GM23338 (cell line): ENCODE measurements around the gene GCK. TPM values are rescaled to one million over a fixed set of nuclear protein-coding genes. Genes with fewer than 3 reads are reported as not detected.

Experiments used
- ATAC-seq: fragments of 200-7000 bp; cut with Tn5 transposase; 3 replicates; pipeline ENCODE4 v1.9.1; 2020
- DNase-seq: peaks from one replicate; pipeline ENCODE4 v3.0.0-alpha.2; 2015; ENCODE audit warnings: low spot score
- H2AFZ ChIP-seq: fragments of 200-600 bp; sonication (generic); 2 replicates; pipeline ENCODE4 v1.8.0; 2016; ENCODE audit warnings: antibody characterized with exemption, mild to moderate bottlenecking, moderate library complexity
- H3F3A ChIP-seq: fragments of 200-600 bp; sonication (generic); replicated peaks from 2 replicates; pipeline ENCODE4 v1.8.0; 2017; ENCODE audit warnings: antibody characterized with exemption, mixed run types, low read depth
- H3K27ac ChIP-seq: fragments of 200-600 bp; sonication (generic); 2 replicates; pipeline ENCODE4 v1.6.1; 2016; ENCODE audit warnings: low read depth
- H3K27me3 ChIP-seq: fragments of 200-600 bp; sonication (generic); 2 replicates; pipeline ENCODE4 v1.8.0; 2016; ENCODE audit warnings: mild to moderate bottlenecking, mixed run types, moderate library complexity; ENCODE audit not compliant: insufficient read depth
- H3K36me3 ChIP-seq: fragments of 200-600 bp; sonication (generic); 2 replicates; pipeline ENCODE4 v1.8.0; 2016; ENCODE audit warnings: mild to moderate bottlenecking; ENCODE audit not compliant: insufficient read depth
- H3K4me1 ChIP-seq: fragments of 200-600 bp; sonication (generic); 2 replicates; pipeline ENCODE4 v1.8.0; 2016; ENCODE audit warnings: mild to moderate bottlenecking, moderate library complexity; ENCODE audit not compliant: insufficient read depth
- H3K4me2 ChIP-seq: fragments of 200-600 bp; sonication (generic); 2 replicates; pipeline ENCODE4 v1.7.1; 2017; ENCODE audit warnings: mixed run types
- H3K4me3 ChIP-seq: fragments of 200-600 bp; sonication (generic); 2 replicates; pipeline ENCODE4 v1.6.1; 2016; ENCODE audit warnings: mixed run types
- H3K79me2 ChIP-seq: fragments of 200-600 bp; sonication (generic); replicated peaks from 2 replicates; pipeline ENCODE4 v1.8.0; 2017; ENCODE audit warnings: mild to moderate bottlenecking; ENCODE audit not compliant: insufficient read depth
- H3K9me2 ChIP-seq: fragments of 200-600 bp; sonication (generic); 2 replicates; pipeline ENCODE4 v1.8.0; 2017; ENCODE audit not compliant: insufficient read depth
- H4K20me1 ChIP-seq: fragments of 200-600 bp; sonication (generic); replicated peaks from 2 replicates; pipeline ENCODE4 v1.8.0; 2017; ENCODE audit warnings: mild to moderate bottlenecking; ENCODE audit not compliant: insufficient read depth
- H3K27ac Mint-ChIP-seq: 2 replicates; pipeline ENCODE4 v1.8.0; 2020; ENCODE audit warnings: inconsistent platforms, mild to moderate bottlenecking, moderate library complexity, mixed read lengths
- H3K27me3 Mint-ChIP-seq: 3 replicates; pipeline ENCODE4 v1.8.0; 2022; ENCODE audit warnings: low read depth, mild to moderate bottlenecking, moderate library complexity, mixed read lengths, inconsistent platforms; ENCODE audit not compliant: insufficient read depth, poor library complexity
- H3K36me3 Mint-ChIP-seq: 3 replicates; pipeline ENCODE4 v1.8.0; 2021; ENCODE audit warnings: low read depth, mild to moderate bottlenecking, inconsistent platforms, moderate library complexity, mixed read lengths
- H3K4me1 Mint-ChIP-seq: 3 replicates; pipeline ENCODE4 v1.8.0; 2020; ENCODE audit warnings: mild to moderate bottlenecking, inconsistent platforms, mixed read lengths
- H3K4me3 Mint-ChIP-seq: 3 replicates; pipeline ENCODE4 v1.8.0; 2021; ENCODE audit warnings: moderate library complexity, mild to moderate bottlenecking, inconsistent platforms, mixed read lengths
- H3K9me3 Mint-ChIP-seq: 3 replicates; pipeline ENCODE4 v1.8.0; 2020; ENCODE audit warnings: moderate library complexity, mild to moderate bottlenecking, inconsistent platforms, mixed read lengths
- CREB1 ChIP-seq: fragments of 250-450 bp; sonication (Bioruptor Pico); IDR thresholded peaks from 2 replicates; pipeline ENCODE4 v1.5.0; 2020; ENCODE audit warnings: low read depth, mild to moderate bottlenecking, moderate library complexity
- EZH2 ChIP-seq: fragments of 200-600 bp; sonication (generic); IDR thresholded peaks from one replicate; pipeline ENCODE4 v1.8.0; 2017; ENCODE audit warnings: antibody characterized with exemption, mild to moderate bottlenecking, low read depth; ENCODE audit not compliant: unreplicated experiment
- EZH2phosphoT487 ChIP-seq: fragments of 200-600 bp; sonication (generic); IDR thresholded peaks from one replicate; pipeline ENCODE4 v1.8.1; 2018; ENCODE audit warnings: antibody characterized with exemption; ENCODE audit not compliant: unreplicated experiment
- JUNB ChIP-seq: IDR thresholded peaks from one replicate; pipeline ENCODE4 v1.6.1; 2016; ENCODE audit warnings: antibody characterized with exemption; ENCODE audit not compliant: unreplicated experiment
- NANOG ChIP-seq: IDR thresholded peaks from 2 replicates; pipeline ENCODE4 v1.6.1; 2016; ENCODE audit warnings: antibody characterized with exemption, borderline replicate concordance
- POLR2AphosphoS5 ChIP-seq: IDR thresholded peaks from 2 replicates; pipeline ENCODE4 v1.6.1; 2016; ENCODE audit warnings: antibody characterized with exemption, low read depth
- STAT1 ChIP-seq: IDR thresholded peaks from one replicate; pipeline ENCODE4 v1.6.1; 2016; ENCODE audit warnings: antibody characterized with exemption; ENCODE audit not compliant: unreplicated experiment
- ZNF114 ChIP-seq: fragments of 250-450 bp; sonication (Bioruptor Pico); IDR thresholded peaks from 2 replicates; pipeline ENCODE4 v1.5.0; 2020; ENCODE audit warnings: mild to moderate bottlenecking, moderate library complexity
- ZNF331 ChIP-seq: fragments of 250-450 bp; sonication (Bioruptor Pico); IDR thresholded peaks from 2 replicates; pipeline ENCODE4 v1.5.0; 2020; ENCODE audit warnings: low read depth, mild to moderate bottlenecking, moderate library complexity
- ZNF462 ChIP-seq: fragments of 250-450 bp; sonication (Bioruptor Pico); IDR thresholded peaks from 2 replicates; pipeline ENCODE4 v1.5.0; 2020; ENCODE audit warnings: mild to moderate bottlenecking, moderate library complexity
- polyA plus RNA-seq: library from polyadenylated mRNA; unstranded; fragments of >200 nt; fragmentation: Nextera tagmentation; extraction: Ambion mirVana; gene quantifications from 2 replicates; pipeline ENCODE4 v1.2.1, GENCODE V29; 2016
- total RNA-seq: library from RNA; depleted of rRNA; stranded (reverse); fragments of >200 nt; shearing (Covaris generic); gene quantifications from 2 replicates; pipeline ENCODE4 v1.2.3, GENCODE V29; 2014
- TF ChIP-seq, protein P1 (sequence below), 2 experiments: fragments of 200-600 bp in 1 of 2; sonication (generic) in 1 of 2; conservative IDR thresholded peaks; 2 replicates each; pipeline versions ENCODE4 v1.5.1 to v1.6.1; 2016 to 2017; ENCODE audit warnings: antibody characterized with exemption in 2 of 2, low read depth in 2 of 2, mild to moderate bottlenecking in 2 of 2, moderate library complexity in 1 of 2
- TF ChIP-seq, protein P2 (sequence below): IDR thresholded peaks from 2 replicates; pipeline ENCODE4 v1.6.1; 2016; ENCODE audit warnings: antibody characterized with exemption

The GCK gene
- total and polyA plus RNA-seq, 2 experiments from 2014 or later: 6.1 to 7.3 TPM

GRCh38 chr7:44194069-44194468 lies 4.8 kb upstream of the GCK start:
- Histone ChIP-seq H2AFZ (no peak overlapping the region), H4K20me1 (no peaks in the 10 kb centered on the region), H3K4me2 (no peak overlapping the region), H3K36me3 (no peaks in the 10 kb centered on the region), H3K4me1 (no peaks in the 10 kb centered on the region), H3K79me2 (no peaks in the 10 kb centered on the region), H3K4me3 (no peak overlapping the region), H3F3A (no peaks in the 10 kb centered on the region), H3K9me2 (no peaks in the 10 kb centered on the region; the same call in 1 of the 2 replicates), H3K27me3 (peaks cover 7% of the 10 kb centered on the region; the same call in 1 of the 2 replicates), H3K27ac (no peak overlapping the region)
- Mint-ChIP-seq H3K4me1 (peaks cover 8% of the 10 kb centered on the region; the same call in 2 of the 3 replicates), H3K4me3 (no peak overlapping the region), H3K27me3 (peaks cover 7% of the 10 kb centered on the region), H3K36me3 (no peaks in the 10 kb centered on the region; the same call in 2 of the 3 replicates), H3K27ac (no peak overlapping the region; the same call in 1 of the 2 replicates), H3K9me3 (no peaks in the 10 kb centered on the region)
- ATAC-seq (no peak), DNase-seq (no peak)
- TF ChIP-seq POLR2AphosphoS5: no peak
- no peak for TF ChIP-seq EZH2
- no peak for TF ChIP-seq EZH2phosphoT487
- TF ChIP-seq ZNF114: no peak
- TF ChIP-seq, protein P1, sequence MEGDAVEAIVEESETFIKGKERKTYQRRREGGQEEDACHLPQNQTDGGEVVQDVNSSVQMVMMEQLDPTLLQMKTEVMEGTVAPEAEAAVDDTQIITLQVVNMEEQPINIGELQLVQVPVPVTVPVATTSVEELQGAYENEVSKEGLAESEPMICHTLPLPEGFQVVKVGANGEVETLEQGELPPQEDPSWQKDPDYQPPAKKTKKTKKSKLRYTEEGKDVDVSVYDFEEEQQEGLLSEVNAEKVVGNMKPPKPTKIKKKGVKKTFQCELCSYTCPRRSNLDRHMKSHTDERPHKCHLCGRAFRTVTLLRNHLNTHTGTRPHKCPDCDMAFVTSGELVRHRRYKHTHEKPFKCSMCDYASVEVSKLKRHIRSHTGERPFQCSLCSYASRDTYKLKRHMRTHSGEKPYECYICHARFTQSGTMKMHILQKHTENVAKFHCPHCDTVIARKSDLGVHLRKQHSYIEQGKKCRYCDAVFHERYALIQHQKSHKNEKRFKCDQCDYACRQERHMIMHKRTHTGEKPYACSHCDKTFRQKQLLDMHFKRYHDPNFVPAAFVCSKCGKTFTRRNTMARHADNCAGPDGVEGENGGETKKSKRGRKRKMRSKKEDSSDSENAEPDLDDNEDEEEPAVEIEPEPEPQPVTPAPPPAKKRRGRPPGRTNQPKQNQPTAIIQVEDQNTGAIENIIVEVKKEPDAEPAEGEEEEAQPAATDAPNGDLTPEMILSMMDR (conservative IDR thresholded peaks at IDR 0.05; ENCODE audit: low read depth in 2 of 2): no peak
- TF ChIP-seq STAT1: no peak
- TF ChIP-seq ZNF462: no peak
- no peak for TF ChIP-seq NANOG
- no peak for TF ChIP-seq ZNF331 (CRISPR knock-in tag)
- TF ChIP-seq CREB1 (CRISPR knock-in tag): no peak
- no peak for TF ChIP-seq JUNB
- TF ChIP-seq, protein P2, sequence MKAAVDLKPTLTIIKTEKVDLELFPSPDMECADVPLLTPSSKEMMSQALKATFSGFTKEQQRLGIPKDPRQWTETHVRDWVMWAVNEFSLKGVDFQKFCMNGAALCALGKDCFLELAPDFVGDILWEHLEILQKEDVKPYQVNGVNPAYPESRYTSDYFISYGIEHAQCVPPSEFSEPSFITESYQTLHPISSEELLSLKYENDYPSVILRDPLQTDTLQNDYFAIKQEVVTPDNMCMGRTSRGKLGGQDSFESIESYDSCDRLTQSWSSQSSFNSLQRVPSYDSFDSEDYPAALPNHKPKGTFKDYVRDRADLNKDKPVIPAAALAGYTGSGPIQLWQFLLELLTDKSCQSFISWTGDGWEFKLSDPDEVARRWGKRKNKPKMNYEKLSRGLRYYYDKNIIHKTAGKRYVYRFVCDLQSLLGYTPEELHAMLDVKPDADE: no peak
